NCI-H2196 (cell line): ENCODE measurements around the gene SOHLH2.

ENCODE experiments used
- DNase-seq: peaks from one replicate; lab custom pipeline; 2025; ENCODE audit not compliant: unreplicated experiment; lab: John Stamatoyannopoulos, UW

The SOHLH2 gene

DNA sequence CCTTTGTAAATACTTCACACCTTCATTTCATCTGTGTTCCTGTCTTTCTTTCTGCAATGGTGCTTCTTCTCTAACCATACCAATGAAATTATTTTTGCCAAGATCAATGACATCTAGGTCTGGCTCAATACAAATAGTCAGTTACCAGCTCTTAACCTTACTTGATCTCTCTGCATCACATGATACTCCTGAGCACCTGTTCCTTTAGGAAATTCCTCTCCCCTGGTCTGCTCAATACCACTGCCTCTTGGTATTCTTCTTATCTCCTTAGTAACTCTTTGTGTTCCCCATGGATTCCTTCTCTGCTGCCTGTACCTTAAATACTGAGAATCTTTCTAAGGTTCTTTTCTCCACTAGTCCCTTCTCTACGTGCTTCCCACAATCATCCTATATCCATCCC lies 25.9 kb downstream of the SOHLH2 start:
- no peak for DNase-seq

DNA sequence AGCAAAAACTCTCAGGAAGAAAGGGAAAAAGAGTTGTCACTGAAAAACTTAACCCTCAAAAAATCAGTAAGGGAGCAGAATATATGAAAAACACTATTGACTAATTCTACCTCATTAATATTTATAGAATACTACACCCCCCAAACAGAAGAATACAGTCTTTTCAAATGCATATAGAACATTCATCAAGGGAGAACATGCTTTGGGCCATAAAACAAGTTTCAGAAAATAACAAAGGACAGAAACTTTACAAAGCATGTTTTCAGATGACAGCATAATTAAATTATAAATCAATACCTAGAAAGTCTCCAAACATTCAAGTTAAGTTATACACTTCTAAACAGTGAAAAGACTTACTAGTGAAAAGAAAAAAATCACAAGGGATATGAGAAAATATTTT lies 30.5 kb downstream of the SOHLH2 start:
- no peak for DNase-seq

DNA sequence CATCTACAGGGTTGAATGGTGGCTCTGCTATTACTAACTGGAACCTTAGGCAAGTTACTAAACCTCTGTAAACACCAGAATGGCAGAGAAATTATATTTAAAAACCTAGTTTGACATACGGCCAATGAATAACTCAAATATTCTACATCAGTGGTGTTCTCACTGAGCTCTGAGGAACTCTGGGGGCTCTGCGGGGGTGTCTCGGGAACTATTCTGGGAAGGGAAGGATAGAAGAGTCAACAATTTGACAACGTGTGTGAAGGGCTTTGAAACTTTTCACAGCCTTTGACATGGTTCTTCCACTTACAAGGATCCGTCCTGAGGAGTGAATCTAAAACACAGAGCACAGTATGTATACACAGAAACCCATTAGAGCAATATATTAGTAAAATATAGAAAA lies 38.7 kb downstream of the SOHLH2 start:
- DNase-seq, result no peak

DNA sequence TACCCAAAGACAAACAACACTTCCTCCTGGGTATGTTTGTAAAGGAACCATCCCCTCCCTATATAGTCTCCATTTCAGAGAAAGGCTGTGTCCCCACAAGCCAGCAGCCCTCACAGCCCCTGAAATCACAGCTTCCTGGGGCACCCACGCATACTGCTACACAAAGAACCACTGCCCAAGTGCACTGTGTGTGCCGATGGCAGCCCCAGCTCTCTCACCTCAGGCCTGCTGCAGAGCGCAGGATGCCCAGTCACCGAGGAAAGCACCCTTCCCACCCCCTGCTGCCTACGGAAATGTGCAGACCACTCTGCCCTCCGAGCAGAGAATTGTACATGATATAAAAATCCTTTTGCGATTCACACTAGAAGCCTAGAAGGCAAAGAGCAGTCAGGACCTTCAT lies 39.4 kb downstream of the SOHLH2 start:
- DNase-seq, result no peak

DNA sequence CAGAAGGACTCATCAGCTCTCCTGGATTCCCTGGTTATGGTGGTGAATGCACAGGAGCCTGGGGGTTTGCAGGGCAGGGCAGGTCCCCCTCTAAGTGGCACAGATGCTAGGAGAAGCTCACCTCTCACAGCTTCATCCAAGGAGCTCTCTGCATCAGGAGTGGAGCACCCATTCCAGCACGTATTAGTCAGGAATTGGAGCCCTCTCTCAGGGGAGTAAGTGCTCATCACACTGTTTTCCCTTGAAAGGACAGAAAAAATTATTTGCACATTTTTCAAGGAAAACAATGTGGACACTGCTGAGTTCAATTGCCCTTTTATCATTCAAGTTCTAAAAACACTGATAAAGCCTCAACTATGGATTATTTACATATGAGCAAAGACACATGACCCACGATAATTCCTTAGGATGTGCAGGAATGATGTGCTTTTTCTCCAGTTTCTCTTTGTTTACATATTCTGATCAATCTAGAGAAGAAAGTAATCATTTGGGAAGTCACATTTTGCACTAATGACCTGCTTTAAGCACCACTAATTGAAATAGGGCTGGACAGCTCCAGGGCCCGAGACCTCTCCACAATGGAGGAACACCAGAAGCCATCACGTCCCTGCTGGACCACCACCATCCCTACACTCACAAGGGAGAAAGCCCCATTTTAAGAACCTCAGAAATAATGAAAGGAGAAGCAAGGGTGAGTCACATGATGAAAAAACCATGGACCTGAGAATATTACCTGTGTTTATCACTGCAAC lies 40.6 kb downstream of the SOHLH2 start:
- no peak for DNase-seq

- DNase-seq, result no peak
Measured at GRCh38 chr13:36166046-36166445, 48.3 kb downstream of the SOHLH2 start.

GRCh38 chr13:36163809-36164308 lies 50.5 kb downstream of the SOHLH2 start:
- peak; percentile 87 for DNase-seq

- peak; percentile 51 for DNase-seq
Measured at GRCh38 chr13:36163286-36163685, 51.1 kb downstream of the SOHLH2 start.

DNA sequence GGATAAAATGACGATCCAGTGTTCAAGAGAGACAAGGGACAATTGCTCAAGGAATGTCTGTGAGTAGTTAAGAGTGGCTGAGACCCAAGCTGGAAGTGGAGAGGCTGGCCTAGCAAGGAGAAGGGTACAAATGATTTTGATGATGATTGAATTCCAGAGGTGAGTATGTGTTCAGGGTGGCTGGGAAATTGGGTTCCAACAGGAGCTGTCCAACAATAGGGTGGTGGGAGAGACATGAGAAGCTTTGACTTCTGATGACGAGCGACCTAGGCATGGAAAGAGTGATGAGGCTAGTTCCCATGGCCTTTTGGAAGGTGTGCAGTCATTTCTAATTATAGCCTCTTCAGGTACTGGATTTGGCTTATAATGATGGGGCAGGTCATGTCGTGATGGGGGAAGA lies 54.1 kb downstream of the SOHLH2 start:
- no peak for DNase-seq

DNA sequence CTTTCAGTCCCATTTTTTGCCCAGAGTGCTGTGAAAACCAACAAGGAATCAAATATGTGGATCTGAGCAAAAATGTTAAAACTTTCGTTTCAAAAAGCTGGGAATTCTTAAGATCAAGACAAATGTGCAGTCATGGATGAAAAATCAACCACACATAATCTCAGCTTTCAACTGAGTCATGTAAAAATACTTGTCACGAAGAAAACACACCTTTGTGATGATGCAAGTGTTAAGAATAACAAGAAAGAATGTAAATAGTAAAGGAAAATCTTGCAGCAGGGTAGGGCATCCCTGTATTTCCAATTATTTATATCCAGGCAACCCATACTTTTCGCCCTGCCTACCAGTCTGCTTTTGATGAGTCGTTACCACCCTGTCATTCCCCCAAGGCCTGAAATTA lies 55.7 kb downstream of the SOHLH2 start:
- no peak for DNase-seq

- DNase-seq, result no peak
Measured at GRCh38 chr13:36157480-36157879, 56.9 kb downstream of the SOHLH2 start.

DNA sequence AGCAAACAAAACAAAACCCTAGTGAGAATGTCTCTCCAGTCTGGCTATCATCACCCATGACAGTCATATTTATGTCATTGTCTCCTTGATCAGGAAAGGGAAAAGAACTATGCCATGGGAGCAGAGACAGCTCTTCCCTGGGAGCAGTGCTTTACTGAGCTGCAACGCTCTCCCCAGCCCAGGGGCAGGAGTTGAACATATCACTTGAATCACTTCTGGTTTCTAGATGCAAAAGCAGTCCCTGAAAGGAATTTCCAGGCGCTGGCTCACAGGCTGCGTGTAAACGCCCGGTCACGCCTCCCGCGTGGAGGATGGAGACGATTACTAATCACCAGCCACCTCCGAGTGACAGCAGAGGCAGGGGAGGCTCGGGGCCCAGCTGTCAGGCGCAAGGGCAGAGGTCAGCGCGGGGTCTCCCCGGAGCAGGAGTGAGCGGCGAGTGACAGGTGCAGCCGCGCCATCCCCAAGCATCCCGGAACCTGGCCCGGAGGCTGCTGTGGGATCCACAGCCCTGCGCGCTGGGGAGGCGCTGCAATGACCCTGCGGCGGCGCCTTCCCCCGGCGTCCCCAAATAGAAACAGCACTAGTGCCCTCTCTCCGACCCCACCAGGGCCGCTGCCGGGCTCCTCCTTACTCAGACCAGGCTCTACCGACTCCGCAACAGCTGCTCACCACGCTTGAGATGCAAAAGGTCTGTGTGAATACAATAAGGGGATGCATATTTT lies 59.6 kb downstream of the SOHLH2 start:
- no peak for DNase-seq

- no peak for DNase-seq
Measured at GRCh38 chr13:36151591-36151990, 62.8 kb downstream of the SOHLH2 start.

DNA sequence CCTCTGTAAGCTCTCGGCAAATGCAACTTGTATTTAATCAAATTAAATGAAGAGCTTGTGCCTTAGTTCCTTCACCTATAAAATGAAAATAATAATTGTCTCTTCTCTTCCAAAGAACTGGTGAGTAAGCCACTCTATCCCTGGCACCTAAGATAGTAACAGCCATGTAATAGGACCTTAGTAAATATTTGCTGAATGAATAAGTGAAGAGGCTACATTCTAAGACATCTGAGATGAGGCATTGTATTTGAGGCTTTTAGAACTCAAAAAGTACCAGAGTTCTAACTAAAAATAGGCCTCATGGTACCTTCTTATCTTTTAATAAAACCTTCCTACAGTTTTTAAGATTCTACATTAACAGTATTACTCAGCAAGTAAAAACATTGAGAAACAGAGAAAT lies 65.9 kb downstream of the SOHLH2 start:
- DNase-seq, result no peak

DNA sequence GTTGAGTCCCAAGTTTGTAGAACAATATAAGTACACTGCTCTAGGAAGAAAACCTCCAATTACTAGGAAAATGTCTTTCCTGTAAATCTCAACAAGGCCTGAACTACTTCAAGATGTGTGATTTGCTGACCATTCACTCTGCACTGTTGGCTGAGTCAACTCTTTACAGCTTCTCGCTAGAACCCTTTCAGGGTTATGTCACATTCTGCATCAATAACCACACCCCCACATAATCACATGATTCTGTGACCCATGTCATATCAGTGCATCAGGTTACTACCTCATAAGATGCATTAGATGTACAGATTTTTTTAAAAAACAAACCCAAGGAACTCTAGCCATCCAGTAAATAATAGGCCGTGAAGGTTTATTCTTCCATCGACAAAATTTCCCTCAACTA lies 67.0 kb downstream of the SOHLH2 start:
- DNase-seq, result no peak

DNA sequence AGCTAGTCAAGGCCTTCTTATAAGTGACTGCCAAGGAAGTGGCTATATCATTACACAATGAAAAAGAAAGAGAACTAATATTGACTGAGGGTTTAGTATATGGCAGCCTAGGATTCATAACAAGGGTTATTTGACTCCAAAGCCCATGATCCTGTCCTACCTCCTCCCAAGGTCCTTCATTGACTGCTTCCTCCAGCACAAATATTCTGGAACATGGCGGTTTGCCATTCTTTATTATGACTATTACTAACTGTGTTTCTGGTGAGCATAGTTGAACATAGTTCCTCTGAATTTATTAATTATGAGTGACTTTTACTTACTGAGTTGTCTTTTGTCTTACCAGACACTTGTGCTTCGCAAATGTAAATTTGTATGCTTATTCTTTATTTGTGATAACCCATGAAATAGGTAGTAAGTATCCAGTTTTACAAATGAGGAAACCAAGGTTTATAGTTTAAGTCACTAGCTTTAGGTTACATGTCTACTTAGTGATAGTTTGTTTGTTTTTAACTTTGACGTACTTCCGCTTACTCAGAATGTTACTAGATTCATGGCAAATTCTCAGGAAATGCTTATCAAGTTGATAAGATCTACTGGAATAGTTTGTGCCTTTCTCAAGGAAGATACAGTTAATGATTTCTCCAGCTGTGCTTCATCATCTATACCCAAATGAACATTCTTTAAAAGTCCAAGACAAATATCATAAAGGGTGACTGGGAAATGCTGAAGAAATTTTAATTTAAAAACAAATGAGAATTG lies 67.7 kb downstream of the SOHLH2 start:
- DNase-seq, result no peak

- no peak for DNase-seq
Measured at GRCh38 chr13:36143738-36144137, 70.6 kb downstream of the SOHLH2 start.

DNA sequence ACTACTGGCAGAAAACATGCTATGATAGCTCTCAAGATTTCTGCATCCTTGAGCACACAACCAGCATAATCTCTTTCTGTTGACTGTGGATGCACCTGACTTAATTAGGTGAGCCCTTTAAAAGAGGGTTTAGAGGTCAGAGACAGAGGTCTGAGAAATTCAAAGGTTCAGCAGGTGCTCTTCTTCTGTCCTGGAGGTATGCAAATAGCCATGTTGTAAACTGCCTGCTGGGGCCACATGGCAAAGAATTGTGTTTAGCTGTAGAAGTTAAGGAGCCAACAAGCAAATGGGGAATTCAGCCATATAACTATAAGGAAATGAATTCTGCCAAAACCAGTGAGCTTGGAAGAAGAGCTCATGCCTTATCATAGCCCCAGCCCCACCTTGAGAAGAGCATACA lies 71.6 kb downstream of the SOHLH2 start:
- no peak for DNase-seq

DNA sequence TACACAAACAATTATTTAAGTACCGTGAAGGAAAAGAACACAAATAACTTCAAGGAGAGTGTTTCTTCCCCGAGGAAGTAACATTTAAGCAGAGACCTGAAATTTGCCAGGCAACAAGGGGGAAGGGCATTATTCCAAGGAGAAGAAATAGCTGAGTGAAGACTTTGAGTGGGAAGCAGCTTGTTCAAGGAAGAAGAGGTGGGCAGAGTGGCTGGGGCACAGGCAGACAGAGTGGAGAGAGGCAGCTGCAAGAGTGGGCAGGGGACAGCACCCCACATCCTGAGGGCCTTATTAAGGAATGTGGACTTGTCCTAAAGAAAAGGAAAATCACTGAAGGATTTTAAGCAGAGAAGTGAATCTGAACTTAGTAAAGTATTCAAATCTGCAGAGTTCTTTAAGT lies 78.5 kb downstream of the SOHLH2 start:
- no peak for DNase-seq

DNA sequence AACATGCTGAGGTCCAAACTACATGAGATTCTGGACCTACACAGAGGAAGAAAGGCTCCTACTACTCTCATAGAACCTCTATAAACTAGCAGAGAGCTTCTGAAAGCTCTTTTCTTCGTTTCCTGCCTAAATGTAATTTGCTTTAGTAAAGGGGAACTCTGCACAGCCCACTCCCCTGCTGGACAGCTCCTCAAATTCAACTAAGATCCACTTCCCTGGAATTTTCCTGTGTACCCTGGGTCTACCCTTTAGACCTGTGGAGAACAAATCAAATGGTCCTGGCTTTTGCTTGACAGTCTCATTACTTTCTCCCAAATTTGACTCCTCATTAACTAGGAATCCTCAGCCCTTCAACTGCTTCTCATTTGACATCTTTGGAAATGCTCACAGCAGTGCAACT lies 79.7 kb downstream of the SOHLH2 start:
- DNase-seq, result no peak

- no peak for DNase-seq
Measured at GRCh38 chr13:36133950-36134626, 80.3 kb downstream of the SOHLH2 start.
